ENCODE data around the gene MON1A. TPM values are rescaled to one million over a fixed set of nuclear protein-coding genes. Genes with fewer than 3 reads are reported as not detected.
A peak's percentile ranks its signal among the peaks of the same experiment; 100 is the strongest.
"Not testable (repeated sequence)": the region's sequence is repeated elsewhere in the genome, so short reads cannot be mapped to it uniquely, and the experiment has no call there.

MON1A gene
- total RNA-seq, 2 donors from 2014 or later: 4.5 to 14.9 TPM

GRCh38 chr3:49939858-49940666 lies 10.5 kb upstream of the MON1A start, which contains the start of gene RBM6:
TSS of gene RBM6 (plus strand) at chr3:49940150. CDS start at chr3:49962642, 22,492 bp downstream.
- no peak for TF ChIP-seq CTCF (IDR thresholded peaks at IDR 0.05)
- H3K9me3 ChIP-seq: no peaks in the 10 kb centered on the region
- peak within 1 kb of the TSS; percentile 90 for H3K4me3 ChIP-seq
- H3K9ac ChIP-seq (ENCODE audit: low read depth in 2 of 2, low read length in 2 of 2): peak within 1 kb of the TSS; percentile 63 to 93
- H3K27ac ChIP-seq: peak within 1 kb of the TSS; percentile 97
- H3K36me3 ChIP-seq: no peaks in the 10 kb centered on the region
- intact Hi-C loops (cut with DNase I): no loop called here
- H3K27me3 ChIP-seq: no peaks in the 10 kb centered on the region
- no peaks in the 10 kb centered on the region for H3K4me1 ChIP-seq
- peak; percentile 99 for DNase-seq

GRCh38 chr3:49937090-49937489 lies 7.5 kb upstream of the MON1A start:
- Histone ChIP-seq H3K27me3 (no peaks in the 10 kb centered on the region), H3K36me3 (no peaks in the 10 kb centered on the region), H3K4me1 (no peaks in the 10 kb centered on the region), H3K4me3 (no peak overlapping the region), H3K27ac (no peak overlapping the region), H3K9ac (ENCODE audit: low read depth in 2 of 2, low read length in 2 of 2) (no peak overlapping the region), H3K9me3 (no peaks in the 10 kb centered on the region)
- intact Hi-C loops (cut with DNase I): no loop called here
- TF ChIP-seq CTCF (IDR thresholded peaks at IDR 0.05): no peak
- DNase-seq: no peak

- H3K27me3 ChIP-seq; DNase-seq; H3K4me3 ChIP-seq; H3K4me1 ChIP-seq; intact Hi-C loops (cut with DNase I); H3K36me3 ChIP-seq; H3K9ac ChIP-seq (ENCODE audit: low read depth in 2 of 2, low read length in 2 of 2); H3K27ac ChIP-seq; H3K9me3 ChIP-seq: not testable (repeated sequence)
Measured at GRCh38 chr3:49932281-49932680, 2.7 kb upstream of the MON1A start.

- Histone ChIP-seq H3K27me3 (no peaks in the 10 kb centered on the region), H3K36me3 (no peaks in the 10 kb centered on the region), H3K9ac (ENCODE audit: low read depth in 2 of 2, low read length in 2 of 2) (no peak overlapping the region), H3K9me3 (no peaks in the 10 kb centered on the region), H3K4me3 (no peak overlapping the region), H3K4me1 (peaks cover 9% of the 10 kb centered on the region), H3K27ac (peak overlapping the region; percentile 77)
- TF ChIP-seq CTCF (IDR thresholded peaks at IDR 0.05): no peak
- intact Hi-C loops (cut with DNase I): no loop called here
- DNase-seq: peak; percentile 43
Measured at GRCh38 chr3:49930922-49931321, 1.3 kb upstream of the MON1A start.

- Histone ChIP-seq H3K9me3 (no peaks in the 10 kb centered on the region), H3K4me1 (peaks cover 9% of the 10 kb centered on the region), H3K9ac (ENCODE audit: low read depth in 2 of 2, low read length in 2 of 2) (peak overlapping the region; percentile 78 to 90), H3K27me3 (no peaks in the 10 kb centered on the region), H3K36me3 (no peaks in the 10 kb centered on the region), H3K27ac (peak overlapping the region; percentile 77), H3K4me3 (peak overlapping the region; percentile 76)
- no peak for TF ChIP-seq CTCF (IDR thresholded peaks at IDR 0.05)
- no peak for DNase-seq
- intact Hi-C loops (cut with DNase I): no loop called here
Measured at GRCh38 chr3:49930168-49930690, 618 bp upstream of the MON1A start.

- peak; percentile 39 for DNase-seq
- no peak for TF ChIP-seq CTCF (IDR thresholded peaks at IDR 0.05)
- peak overlapping the region; percentile 10 to 16 for H3K9ac ChIP-seq (ENCODE audit: low read depth in 2 of 2, low read length in 2 of 2)
- peak overlapping the region; percentile 76 for H3K4me3 ChIP-seq
- H3K36me3 ChIP-seq: no peaks in the 10 kb centered on the region
- no peak overlapping the region for H3K27ac ChIP-seq
- H3K4me1 ChIP-seq: peaks cover 9% of the 10 kb centered on the region
- H3K9me3 ChIP-seq: no peaks in the 10 kb centered on the region
- no peaks in the 10 kb centered on the region for H3K27me3 ChIP-seq
- intact Hi-C loops (cut with DNase I): no loop called here
Measured at GRCh38 chr3:49928481-49929017, 1.1 kb downstream of the MON1A start.
